Measurements from ENCODE around the gene YTHDF1. TPM values are rescaled to one million over a fixed set of nuclear protein-coding genes. Genes with fewer than 3 reads are reported as not detected.

YTHDF1 gene
- total RNA-seq, 1 donor from 2014 or later: 27.7 TPM

DNA sequence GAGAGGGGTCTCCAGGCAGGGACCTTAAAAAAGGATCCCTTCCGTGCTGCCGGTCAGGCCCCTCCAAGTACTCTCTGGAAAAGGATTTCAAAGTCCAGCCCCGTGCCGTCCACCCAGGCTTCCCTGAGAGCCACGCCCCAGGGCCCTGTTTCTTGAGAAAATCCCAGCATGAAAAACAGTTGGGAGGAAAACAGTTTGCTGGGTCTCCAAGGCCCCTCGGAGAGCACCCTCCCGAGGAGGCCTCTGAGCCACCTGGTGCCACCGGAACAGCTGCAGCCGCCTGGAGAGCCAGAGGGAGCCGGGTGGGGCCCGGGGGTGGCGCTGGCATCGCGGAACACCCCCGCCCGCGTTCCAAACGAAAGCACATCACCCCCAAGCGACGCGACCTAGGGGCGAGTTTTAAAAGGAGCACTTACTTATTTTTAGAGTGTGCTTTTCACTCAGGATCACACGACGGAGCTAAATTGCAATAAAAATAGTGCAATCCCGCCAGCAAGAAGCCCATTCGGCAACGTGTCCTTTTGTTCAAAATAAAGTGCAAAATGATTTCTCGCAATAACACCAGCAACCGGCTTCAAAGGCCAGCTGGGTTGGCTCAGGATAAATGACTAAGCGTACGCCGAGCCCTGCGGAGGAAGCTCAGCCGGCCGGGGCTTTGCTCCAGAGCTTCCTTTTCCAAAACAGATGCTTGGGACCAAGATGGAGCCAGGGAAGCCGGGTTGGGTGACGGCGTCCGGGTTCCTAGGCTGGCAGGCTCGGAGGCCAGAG, 64.2 kb downstream of the YTHDF1 start:
- Histone ChIP-seq H3K36me3 (no peaks in the 10 kb centered on the region), H3K9me3 (no peaks in the 10 kb centered on the region), H3K27me3 (no peaks in the 10 kb centered on the region), H3K27ac (peak overlapping the region; percentile 4), H3K4me3 (peak overlapping the region; percentile 3 to 4), H3K4me1 (peaks cover 4% of the 10 kb centered on the region)
- no peak for TF ChIP-seq POLR2A (IDR thresholded peaks at IDR 0.05)
- no peak for TF ChIP-seq CTCF (IDR thresholded peaks at IDR 0.05)
- TF ChIP-seq POLR2AphosphoS5 (IDR thresholded peaks at IDR 0.05; ENCODE audit: insufficient read depth in 1 of 2, low read depth in 1 of 2): no peak
- no peak for DNase-seq (ENCODE audit: extremely low spot score in 2 of 2)
- intact Hi-C loops (cut with DNase I): no loop called here

- Histone ChIP-seq H3K27me3 (no peaks in the 10 kb centered on the region), H3K27ac (peak overlapping the region; percentile 4), H3K4me3 (no peak overlapping the region), H3K4me1 (peaks cover 4% of the 10 kb centered on the region), H3K9me3 (no peaks in the 10 kb centered on the region), H3K36me3 (no peaks in the 10 kb centered on the region)
- intact Hi-C loops (cut with DNase I): no loop called here
- TF ChIP-seq POLR2A (IDR thresholded peaks at IDR 0.05): no peak
- no peak for TF ChIP-seq POLR2AphosphoS5 (IDR thresholded peaks at IDR 0.05; ENCODE audit: insufficient read depth in 1 of 2, low read depth in 1 of 2)
- TF ChIP-seq CTCF (IDR thresholded peaks at IDR 0.05): no peak
- no peak for DNase-seq (ENCODE audit: extremely low spot score in 2 of 2)
These were observed 64.9 kb downstream of the YTHDF1 start for GRCh38 chr20:63150911-63151531.

DNA sequence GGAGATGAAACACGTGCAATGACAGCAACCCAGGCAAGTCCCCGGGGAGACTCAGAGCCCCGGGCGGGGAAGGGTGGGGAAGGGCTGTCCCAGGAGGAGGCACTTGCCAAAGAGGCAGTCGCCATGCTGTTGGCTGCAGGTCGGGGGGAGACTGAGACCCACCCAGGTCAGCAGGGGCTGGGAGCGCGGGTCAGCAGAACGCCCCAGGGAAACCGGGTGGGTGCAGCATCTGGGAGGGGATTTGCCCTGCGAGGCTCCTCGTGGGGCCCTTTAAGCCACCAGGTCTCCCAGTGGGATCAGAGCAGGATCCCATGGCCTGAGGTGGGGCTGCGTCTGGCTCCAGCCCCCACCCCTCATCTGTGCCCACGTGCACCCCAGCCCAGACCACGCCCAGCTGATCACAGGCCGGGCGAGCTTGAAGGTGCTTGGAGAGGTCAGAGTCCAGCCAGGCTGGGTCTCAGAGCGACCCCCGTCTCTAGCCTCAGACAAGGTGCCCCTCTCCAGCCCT, 65.5 kb downstream of the YTHDF1 start:
- Histone ChIP-seq H3K9me3 (no peaks in the 10 kb centered on the region), H3K4me3 (no peak overlapping the region), H3K27me3 (no peaks in the 10 kb centered on the region), H3K27ac (no peak overlapping the region), H3K36me3 (no peaks in the 10 kb centered on the region), H3K4me1 (peaks cover 4% of the 10 kb centered on the region)
- DNase-seq (ENCODE audit: extremely low spot score in 2 of 2): no peak
- intact Hi-C loops (cut with DNase I): no loop called here
- no peak for TF ChIP-seq POLR2A (IDR thresholded peaks at IDR 0.05)
- TF ChIP-seq CTCF (IDR thresholded peaks at IDR 0.05): no peak
- no peak for TF ChIP-seq POLR2AphosphoS5 (IDR thresholded peaks at IDR 0.05; ENCODE audit: insufficient read depth in 1 of 2, low read depth in 1 of 2)

GRCh38 chr20:63149531-63150192, 66.3 kb downstream of the YTHDF1 start:
- H3K4me3 ChIP-seq: no peak overlapping the region
- no peak for DNase-seq (ENCODE audit: extremely low spot score in 2 of 2)
- TF ChIP-seq POLR2AphosphoS5 (IDR thresholded peaks at IDR 0.05; ENCODE audit: insufficient read depth in 1 of 2, low read depth in 1 of 2): no peak
- no peak for TF ChIP-seq CTCF (IDR thresholded peaks at IDR 0.05)
- TF ChIP-seq POLR2A (IDR thresholded peaks at IDR 0.05): no peak
- H3K4me1 ChIP-seq: peaks cover 4% of the 10 kb centered on the region
- H3K36me3 ChIP-seq: no peaks in the 10 kb centered on the region
- no peaks in the 10 kb centered on the region for H3K9me3 ChIP-seq
- no peaks in the 10 kb centered on the region for H3K27me3 ChIP-seq
- intact Hi-C loops (cut with DNase I): no loop called here
- no peak overlapping the region for H3K27ac ChIP-seq

All from vagina (tissue), 2 donors.